Muscle of arm (tissue), 14 donors: ENCODE data around the gene CT47C1. TPM values are rescaled to one million over a fixed set of nuclear protein-coding genes. Genes with fewer than 3 reads are reported as not detected.
"Not testable (repeated sequence)": the region's sequence is repeated elsewhere in the genome, so short reads cannot be mapped to it uniquely, and the experiment has no call there.

ENCODE experiments used
- DNase-seq: peaks from one replicate; pipeline ENCODE4 v3.0.0-alpha.2; 2013
- long read RNA-seq, 11 donors: transcript quantifications; one replicate each; lab custom pipeline, GENCODE V29; 2026
- polyA plus RNA-seq, 12 donors: library from polyadenylated mRNA; unstranded; fragments of 120-200 nt; gene quantifications; one replicate each; pipeline ENCODE4 v1.2.1, GENCODE V29; 2013; ENCODE audit not compliant: insufficient read length in 12 of 12

The CT47C1 gene
- polyA plus RNA-seq: not detected
- long read RNA-seq, donor 1: 0 reads
- long read RNA-seq, donor 2: 0 reads
- long read RNA-seq, donor 3: 0 reads
- long read RNA-seq, donor 4: 0 reads
- long read RNA-seq, donor 5: 0 reads
- long read RNA-seq, donor 6: 0 reads
- long read RNA-seq, donor 7: 0 reads
- long read RNA-seq, donor 8: 0 reads
- long read RNA-seq, donor 9: 0 reads
- long read RNA-seq, donor 10: 0 reads
- long read RNA-seq, donor 11: 0 reads

GRCh38 chrX:119072744-119073143, at the start of gene CT47C1:
Gene CT47C1 (plus strand): TSS chrX:119072993. CDS start chrX:119073226, 233 bp downstream.
- no peak for DNase-seq

GRCh38 chrX:119025900-119026299, 46.9 kb upstream of the CT47C1 start:
- no peak for DNase-seq

GRCh38 chrX:119026344-119026743, 46.4 kb upstream of the CT47C1 start:
- DNase-seq: not testable (repeated sequence)

GRCh38 chrX:119027960-119028732, 44.6 kb upstream of the CT47C1 start:
- DNase-seq: not testable (repeated sequence)

GRCh38 chrX:119028733-119029330, 44.0 kb upstream of the CT47C1 start:
- no peak for DNase-seq

GRCh38 chrX:119029656-119030055, 43.1 kb upstream of the CT47C1 start:
- not testable (repeated sequence) for DNase-seq

- DNase-seq: no peak
Measured at GRCh38 chrX:119030990-119031389, 41.8 kb upstream of the CT47C1 start.

- DNase-seq: no peak
Measured at GRCh38 chrX:119036107-119037029, 36.4 kb upstream of the CT47C1 start.

- DNase-seq: no peak
Measured at GRCh38 chrX:119040432-119040831, 32.4 kb upstream of the CT47C1 start.

GRCh38 chrX:119041175-119041574, 31.6 kb upstream of the CT47C1 start:
- DNase-seq: no peak

- no peak for DNase-seq
Measured at GRCh38 chrX:119042040-119042439, 30.8 kb upstream of the CT47C1 start.

- DNase-seq: no peak
Measured at GRCh38 chrX:119042996-119043395, 29.8 kb upstream of the CT47C1 start.

GRCh38 chrX:119045884-119046283, 26.9 kb upstream of the CT47C1 start:
- DNase-seq: no peak

- DNase-seq: no peak
Measured at GRCh38 chrX:119055687-119056086, 17.1 kb upstream of the CT47C1 start.

GRCh38 chrX:119062750-119063374, 9.9 kb upstream of the CT47C1 start:
- no peak for DNase-seq

GRCh38 chrX:119063428-119063827, 9.4 kb upstream of the CT47C1 start:
- DNase-seq: no peak

- DNase-seq: peak; percentile 43
Measured at GRCh38 chrX:119067023-119067739, 5.6 kb upstream of the CT47C1 start.

GRCh38 chrX:119069128-119069527, 3.7 kb upstream of the CT47C1 start:
- DNase-seq: no peak

GRCh38 chrX:119069762-119070161, 3.0 kb upstream of the CT47C1 start:
- no peak for DNase-seq

- no peak for DNase-seq
Measured at GRCh38 chrX:119071381-119071780, 1.4 kb upstream of the CT47C1 start.
